Measurements from ENCODE around the gene MAP2K7.
"Not testable (repeated sequence)": the region's sequence is repeated elsewhere in the genome, so short reads cannot be mapped to it uniquely, and the experiment has no call there.

Gene MAP2K7

DNA sequence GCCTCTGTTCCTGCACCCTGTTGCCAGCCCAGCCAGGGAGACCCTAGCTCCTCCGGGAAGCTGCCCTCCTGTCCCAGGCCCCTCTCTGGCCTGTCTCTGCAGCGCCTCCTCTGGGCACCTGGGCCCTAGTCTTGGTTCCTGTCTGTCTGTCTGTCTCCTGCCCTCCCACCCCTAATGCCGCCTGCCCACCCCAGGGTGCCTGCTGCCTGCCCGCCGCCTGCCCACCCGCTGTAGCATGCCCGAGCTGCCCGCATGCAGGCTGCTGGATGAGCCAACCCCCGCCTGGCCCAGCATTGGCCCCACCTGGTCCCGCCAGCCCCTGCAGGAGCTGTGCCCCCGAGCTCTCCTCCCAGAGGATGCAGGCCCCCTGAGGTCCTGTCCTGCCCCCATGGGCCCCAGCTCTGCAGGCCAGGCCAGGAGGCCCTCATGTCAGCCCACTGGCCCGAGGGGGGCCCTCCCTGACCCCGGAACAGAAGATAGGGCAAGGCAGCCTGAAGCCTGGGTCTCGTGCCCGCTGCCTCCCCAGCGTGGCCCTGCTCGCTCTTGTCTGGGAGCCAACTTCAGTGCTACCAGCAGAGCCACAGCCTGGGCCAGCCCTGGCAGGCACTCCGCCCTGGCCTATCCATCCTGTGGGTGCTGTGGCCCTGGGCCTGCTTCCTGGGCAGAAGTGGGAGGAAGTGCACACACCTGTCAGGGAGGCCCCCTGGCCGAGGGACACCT is 5.2 kb downstream of the MAP2K7 start:
- no peak for DNase-seq

DNA sequence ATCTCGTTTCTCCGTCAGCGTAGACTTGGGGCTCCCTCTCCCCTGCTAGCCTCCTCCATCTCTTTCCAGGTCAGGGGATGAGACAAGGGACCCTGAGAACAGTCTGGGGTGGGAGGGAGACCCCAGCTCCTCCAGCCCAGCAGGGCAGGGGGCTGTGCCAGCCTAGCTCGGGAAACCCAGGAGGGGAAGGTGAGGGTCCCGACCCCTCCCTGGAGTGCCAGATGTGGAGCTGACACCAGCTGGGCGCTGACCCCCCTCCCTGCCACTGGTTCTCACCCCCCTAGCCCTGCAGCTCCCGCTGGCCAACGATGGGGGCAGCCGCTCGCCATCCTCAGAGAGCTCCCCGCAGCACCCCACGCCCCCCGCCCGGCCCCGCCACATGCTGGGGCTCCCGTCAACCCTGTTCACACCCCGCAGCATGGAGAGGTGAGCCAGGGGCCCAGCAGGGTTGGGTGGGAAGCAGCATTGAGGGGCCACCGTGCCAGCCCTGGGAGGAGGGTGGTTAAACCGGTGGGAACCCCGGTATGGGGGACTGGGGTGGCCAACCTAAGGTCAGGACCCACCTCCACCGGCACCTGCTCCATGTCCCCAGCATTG is 5.9 kb downstream of the MAP2K7 start:
- DNase-seq: no peak

DNA sequence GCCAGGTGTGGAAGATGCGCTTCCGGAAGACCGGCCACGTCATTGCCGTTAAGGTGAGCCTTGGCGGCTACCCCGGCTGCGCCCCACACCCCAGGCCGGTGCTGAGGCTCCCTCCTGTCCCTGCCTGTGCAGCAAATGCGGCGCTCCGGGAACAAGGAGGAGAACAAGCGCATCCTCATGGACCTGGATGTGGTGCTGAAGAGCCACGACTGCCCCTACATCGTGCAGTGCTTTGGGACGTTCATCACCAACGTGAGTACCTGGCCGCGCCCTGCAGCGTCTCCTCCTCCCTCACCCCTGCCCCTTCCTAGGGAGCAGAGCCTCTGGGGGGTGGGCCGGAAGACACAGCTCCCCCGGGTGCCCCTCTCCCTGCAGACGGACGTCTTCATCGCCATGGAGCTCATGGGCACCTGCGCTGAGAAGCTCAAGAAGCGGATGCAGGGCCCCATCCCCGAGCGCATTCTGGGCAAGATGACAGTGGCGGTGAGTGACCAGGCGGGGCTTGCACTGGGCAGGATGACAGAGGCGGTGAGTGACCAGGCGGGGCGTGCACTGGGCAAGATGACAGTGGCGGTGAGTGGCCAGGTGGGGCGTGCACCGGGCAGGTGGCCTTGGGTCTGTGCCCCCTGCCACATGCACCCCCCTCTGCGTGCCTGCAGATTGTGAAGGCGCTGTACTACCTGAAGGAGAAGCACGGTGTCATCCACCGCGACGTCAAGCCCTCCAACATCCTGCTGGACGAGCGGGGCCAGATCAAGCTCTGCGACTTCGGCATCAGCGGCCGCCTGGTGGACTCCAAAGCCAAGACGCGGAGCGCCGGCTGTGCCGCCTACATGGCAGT is 6.9 kb downstream of the MAP2K7 start:
- no peak for DNase-seq

DNA sequence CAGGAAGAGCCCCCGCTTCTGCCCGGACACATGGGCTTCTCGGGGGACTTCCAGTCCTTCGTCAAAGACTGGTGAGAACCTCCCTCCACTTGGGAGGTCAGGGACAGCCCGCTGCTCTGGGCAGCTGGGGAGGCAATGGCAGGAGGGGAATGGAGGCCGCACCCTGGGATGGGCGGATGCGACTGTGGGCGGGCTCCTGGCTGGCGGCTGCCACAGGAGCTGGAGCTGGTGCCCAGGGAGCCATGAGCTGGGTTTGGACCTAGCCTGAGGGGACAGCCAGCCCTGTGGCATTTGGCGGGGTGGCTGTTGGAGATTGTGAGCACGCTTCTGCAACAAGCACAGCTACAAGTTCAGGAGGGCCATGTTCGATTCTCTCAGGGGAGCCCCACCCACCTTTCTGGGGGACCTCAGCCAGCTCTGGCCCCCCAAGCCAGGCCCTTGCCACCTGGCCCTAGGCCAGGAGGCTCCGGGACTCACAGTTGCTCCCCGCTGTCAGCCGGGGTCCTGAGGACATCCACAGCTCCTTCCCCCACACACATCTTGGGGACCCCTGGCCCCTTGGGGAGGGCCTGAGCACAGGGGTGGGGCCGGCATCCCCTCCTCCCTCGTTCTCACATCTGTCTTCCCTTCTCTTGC is 7.9 kb downstream of the MAP2K7 start:
- no peak for DNase-seq

DNA sequence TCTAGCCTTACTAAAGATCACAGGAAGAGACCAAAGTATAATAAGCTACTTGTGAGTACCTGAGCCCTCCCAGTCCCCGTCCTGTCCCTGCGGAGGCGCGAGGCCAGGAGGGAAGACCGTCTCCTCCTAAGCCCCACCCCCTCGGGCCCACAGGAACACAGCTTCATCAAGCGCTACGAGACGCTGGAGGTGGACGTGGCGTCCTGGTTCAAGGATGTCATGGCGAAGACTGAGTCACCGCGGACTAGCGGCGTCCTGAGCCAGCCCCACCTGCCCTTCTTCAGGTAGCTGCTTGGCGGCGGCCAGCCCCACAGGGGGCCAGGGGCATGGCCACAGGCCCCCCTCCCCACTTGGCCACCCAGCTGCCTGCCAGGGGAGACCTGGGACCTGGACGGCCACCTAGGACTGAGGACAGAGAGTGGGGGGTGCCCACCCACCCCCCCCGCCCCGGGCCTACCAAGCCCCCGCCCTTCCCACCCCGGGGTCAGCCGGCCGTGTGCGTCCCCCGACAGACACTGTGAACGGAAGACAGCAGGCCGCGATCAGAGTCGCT is 8.5 kb downstream of the MAP2K7 start:
- no peak for DNase-seq

DNA sequence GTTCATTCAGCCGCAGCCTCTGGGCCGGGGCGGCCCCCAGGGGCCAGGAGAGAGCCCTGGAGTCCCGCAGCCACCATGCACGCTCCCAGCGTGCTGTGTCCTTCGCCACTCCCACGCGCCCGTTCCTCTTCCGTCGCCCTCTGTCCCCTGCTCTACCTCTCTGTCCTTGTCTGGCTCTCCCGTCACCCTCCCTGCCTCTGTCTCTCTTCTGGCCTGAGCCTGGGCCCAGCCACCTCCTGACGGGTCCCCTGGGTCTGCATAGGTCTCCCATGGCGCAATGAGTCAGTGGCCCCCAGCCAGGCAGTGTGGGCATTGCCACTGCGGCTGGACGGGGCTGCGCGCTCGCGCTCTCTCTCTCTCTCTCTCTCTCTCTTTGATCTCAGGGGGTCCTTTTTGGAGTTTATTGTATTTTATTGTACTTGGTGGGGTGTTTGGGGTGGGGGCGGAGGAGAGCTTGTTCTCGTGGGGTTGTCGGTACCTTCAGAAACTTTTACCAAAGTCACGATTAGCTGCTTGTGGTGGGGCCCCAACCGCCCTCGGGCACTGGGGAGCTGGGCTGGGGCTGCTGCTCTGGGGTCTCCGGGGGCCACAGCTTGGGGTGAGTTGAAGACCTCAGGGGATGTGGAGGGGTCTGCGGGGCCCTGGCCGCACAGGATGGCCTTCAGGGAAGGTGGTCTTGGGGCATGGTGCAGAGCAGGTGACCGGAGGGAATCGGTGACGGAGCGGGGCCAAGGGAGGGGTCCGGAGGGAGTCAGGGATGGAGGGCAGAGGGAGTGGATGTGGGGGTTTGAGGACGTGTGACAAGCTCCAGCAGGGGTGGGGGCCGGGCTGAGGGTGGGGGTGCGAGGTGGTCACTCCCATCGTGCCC is 9.3 kb downstream of the MAP2K7 start:
- no peak for DNase-seq

DNA sequence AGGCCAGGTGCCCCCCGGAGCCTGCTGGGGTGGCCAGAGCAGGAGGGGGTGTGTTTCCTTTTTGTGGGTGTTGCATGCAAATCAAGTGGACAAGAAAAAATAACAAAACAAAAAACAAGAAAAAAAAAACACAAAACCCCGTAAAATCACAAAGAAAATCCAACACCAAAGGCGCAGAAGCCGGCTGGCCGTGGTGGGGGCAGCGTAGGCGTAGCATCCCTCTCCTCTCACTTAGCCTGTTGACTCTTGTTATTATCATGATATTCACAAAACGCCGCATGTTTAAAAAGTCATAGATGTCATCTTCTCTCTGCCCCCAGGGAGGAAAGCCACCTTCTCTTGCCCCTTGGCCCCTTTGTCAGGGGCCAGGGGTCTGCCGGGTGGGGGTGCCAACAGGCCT is 10.0 kb downstream of the MAP2K7 start:
- no peak for DNase-seq

DNA sequence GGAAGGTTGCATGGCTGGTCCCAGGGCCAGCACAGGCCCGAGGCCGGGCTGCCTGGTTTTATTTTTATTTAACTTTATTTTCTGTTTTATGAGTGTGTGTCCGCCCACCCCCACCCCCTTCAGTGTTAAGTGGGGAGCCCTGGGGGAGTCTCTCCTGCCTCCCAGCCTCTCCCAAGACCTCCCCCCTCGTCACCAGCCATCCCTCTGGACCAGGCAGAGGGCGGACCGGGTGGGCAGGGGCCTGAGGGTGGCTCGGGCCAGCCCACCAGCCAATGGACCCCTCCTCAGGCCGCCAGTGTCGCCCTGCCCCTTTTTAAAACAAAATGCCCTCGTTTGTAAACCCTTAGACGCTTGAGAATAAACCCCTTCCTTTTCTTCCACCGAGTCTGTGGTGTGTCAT is 10.4 kb downstream of the MAP2K7 start:
- no peak for DNase-seq

DNA sequence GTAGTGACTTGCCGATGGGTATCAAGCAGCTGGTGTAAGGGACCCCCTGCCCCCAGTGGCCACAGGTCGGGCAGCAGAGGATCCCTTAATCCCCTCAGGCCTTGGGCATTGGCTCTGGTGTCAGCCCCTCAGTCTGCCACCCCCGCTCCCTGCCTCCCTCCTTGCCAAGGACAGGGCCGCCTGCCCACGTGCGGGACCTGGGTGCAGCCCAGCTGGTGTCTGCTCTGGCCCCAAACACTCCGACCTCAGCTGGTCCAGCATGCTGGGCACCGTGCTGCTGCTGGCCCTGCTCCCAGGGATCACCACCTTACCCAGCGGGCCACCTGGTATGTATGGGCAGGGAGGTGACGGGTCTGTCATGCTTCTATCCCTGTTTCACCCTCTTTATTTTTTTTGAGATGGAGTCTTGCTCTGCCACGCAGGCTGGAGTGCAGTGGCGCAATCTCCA is 10.9 kb downstream of the MAP2K7 start, which contains the start of gene TGFBR3L:
Gene TGFBR3L (plus strand): TSS at position 233 of the 448 bp plus-strand sequence.
- no peak for DNase-seq

DNA sequence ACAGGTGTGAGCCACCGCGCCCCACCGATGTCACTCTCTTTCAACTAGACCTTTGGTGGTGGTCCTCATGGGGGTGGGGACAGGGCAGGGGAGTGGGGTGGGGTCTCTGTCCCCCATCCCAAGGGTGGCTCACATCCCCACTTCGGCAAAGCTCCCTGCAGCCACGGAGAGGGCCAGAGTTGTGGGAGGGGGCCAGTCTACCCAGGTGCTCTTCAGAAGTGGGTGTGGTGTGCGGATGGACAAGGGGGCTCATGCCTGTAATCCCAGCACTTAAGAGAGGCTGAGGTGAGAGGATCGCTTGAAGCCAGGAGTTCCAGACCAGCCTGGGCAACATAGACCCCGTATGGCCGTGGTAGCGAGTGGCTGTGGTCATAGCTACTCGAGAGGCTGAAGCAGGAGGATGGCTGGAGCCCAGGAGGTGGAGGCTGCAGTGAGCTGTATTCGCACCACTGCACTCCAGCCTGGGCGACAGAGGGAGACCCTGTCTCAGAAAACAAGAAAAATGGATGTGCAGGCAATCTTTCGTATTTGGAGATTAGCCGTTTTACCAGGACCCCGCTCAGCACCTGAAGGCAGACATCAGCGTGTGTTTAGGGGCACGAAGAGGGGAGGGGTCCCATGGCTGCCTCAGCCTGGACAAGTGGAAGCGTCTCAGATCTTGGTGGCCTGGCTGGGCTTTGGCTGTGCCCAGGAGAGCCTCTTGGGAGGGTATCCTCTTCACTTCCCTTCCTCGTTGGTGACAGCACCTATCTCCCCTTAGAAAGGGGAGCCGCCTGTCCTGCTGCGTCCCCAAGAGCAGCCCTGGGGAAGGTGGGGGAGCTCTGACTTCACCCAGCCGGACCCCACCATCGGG is 11.8 kb downstream of the MAP2K7 start:
- DNase-seq: no peak

DNA sequence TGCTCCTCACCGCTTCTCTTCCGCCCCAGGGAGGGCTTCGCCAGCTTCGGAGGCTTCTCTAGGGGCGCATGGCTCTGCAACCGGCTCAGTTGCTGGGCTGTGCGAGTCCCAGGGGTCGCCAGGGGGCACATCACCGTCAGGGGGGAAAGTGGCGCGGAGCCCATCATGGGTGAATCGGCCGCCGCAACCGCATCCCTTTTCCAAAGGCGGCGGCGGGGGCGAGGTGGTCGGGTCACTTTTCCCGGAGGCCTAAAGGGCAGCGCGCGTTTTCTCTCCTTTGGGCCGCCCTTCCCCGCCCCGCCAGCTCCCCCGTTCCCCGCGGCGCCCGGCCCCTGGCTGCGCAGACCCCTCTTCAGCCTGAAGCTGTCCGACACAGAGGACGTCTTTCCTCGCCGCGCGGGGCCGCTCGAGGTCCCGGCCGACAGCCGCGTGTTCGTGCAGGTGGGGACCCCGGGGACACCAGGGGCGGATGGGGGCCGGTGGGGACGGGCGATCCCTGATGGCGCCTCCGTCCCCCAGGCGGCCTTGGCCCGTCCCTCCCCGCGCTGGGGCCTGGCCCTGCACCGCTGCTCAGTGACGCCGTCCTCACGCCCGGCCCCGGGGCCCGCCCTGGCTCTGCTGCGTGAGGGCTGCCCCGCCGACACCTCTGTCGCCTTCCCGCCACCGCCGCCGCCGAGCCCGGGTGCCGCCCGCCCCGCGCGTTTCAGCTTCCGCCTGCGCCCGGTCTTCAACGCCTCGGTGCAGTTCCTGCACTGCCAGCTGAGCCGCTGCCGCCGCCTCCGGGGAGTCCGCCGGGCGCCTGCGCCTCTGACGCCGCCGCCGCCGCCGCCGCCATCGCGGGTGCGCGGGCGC is 12.7 kb downstream of the MAP2K7 start:
- peak; percentile 79 for DNase-seq

DNA sequence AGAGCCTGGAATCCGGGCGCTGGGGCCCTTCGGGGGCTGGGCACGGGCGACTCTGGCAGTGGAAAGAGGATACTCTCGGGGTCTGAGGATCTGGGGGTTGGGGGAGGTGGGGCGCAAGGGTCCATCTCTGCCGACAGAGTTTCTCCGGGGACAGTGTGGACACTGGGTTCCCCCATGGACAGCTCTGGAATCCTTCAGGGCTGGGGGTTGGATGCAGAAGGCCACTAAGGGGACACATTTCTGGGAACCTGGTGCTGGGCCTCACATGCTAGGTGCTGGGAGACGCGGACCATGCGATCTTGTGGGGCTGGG is 13.2 kb downstream of the MAP2K7 start:
- no peak for DNase-seq

DNA sequence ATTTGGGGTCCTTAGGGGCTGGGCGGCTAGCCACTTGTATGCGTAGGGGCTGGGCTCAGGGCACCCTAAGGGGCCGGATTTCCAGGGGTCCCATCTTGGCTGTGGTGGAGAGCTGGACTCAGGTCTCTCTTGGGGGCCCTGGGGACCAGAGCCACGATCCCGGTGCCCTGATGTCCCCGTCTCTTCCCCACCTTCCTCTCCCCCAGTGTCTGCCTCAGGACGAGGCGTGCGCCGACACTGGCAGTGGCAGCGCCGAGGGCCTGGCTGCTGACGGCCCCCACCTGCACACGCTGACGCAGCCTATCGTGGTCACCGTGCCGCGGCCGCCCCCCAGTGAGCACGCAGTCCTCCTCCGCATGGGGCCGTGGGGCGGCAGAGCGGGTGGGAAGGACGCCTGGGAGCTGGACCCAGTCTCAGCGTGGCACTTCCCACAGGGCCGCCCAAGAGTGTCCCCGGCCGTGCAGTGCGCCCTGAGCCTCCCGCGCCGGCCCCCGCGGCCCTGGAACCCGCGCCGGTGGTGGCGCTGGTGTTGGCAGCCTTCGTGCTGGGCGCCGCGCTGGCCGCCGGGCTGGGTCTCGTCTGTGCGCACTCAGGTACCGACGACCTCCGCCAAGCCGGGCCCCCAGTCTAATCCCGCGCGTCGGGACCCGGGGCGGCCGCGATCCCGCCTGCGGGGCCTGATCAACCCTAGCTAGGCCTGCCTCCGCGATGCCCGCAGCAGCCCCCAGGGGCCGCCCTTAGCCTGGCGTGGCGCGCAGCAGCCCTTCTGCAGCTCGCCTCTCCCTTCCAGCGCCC is 13.8 kb downstream of the MAP2K7 start:
- DNase-seq: peak; percentile 80

DNA sequence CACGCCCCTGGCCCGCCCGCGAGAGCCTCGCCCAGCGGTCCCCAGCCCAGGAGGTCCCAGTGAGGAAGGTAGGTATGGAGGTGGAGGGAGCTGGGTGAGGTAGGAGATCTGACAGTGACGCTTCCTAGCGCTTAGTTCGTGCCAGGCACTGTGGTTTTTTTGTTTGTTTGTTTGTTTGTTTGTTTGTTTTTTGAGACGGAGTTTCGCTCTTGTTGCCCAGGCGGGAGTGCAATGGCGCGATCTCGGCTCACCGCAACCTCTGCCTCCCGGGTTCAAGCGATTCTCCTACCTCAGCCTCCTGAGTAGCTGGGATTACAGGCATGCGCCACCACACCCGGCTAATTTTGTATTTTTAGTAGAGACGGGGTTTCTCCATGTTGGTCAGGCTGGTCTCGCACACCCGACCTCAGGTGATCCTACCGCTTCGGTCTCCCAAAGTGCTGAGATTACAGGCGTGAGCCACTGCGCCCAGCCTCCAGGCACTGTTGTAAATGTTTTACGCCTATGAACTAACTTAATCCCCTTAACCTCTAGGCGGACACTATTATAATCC is 14.5 kb downstream of the MAP2K7 start:
- DNase-seq: not testable (repeated sequence)

DNA sequence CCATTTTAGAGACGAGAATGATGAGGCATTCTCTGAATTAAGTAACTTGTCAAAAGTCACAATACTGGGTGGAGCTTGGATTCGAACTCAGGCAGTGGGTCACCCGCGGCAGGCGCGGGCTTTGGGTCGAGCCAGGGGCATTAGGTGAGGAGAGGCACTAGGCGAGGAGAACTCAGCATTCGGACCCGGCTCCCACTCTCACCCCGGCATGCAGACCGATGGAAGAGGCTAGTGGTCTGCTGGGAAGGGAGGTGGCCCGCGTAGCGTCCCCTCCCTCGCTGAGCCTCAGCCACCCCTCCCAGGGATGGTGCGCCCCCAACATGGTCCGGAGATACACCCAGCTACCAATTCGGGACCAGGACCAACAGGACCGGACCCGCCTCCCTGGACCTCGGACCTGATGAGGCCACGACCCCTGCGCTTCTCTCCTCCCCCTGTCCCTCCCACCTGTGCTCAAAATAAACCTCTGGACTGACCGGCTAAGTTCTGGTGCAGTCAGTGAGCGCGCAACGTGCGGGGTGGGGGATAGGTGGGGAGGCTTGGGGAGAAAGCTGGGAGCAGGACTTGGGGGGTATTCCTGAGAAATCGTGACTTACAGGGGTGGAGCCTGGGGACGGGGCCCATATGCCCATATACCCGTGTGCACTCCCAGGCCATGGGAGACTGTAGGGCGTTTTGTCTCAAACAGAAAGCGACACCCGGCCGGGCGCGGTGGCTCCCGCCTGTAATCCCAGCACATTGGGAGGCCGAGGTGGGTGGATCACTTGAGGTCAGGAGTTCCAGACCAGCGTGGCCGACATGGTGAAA is 15.1 kb downstream of the MAP2K7 start:
- DNase-seq: no peak

DNA sequence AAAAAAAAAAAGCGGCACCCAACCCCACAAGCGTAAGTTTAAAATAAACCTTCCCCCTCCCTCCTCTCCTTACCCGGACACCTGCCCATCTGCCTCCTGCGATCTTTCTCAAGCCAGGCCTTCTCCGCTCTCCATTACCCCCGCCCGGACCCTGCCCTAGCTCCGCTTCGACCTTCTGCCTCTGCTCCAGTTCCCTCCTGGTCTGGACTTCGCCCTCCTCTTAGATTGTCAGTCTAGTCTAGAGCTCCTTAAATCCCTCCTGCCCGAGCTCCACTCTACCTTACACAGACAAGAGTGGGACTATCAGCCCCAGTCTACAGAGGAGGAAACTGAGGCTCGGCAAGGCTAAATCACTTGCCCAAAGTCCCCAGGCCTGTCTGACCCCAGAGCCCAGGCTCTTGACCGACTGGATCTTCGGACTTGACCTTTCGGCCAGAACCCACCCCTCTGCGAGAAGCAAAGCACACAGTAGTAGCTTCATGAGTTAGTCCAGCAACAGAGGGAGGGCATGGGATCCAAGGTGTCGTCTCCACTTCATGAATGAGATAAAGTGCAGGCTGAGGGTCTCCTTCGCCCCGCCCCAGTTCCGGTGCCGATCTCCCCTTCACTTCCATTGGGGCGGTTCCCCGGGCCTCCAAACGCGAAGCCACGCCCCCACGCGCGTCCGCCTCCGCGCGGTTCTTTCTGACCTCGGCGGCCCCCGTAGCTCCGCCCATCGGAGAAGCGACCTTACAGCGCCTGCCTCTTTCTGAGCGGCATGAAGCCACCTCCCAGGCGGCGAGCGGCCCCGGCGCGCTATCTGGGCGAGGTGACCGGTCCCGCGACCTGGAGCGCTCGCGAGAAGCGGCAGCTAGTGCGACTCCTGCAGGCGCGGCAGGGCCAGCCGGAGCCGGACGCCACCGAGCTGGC is 16.2 kb downstream of the MAP2K7 start, which contains the start of gene SNAPC2:
Gene SNAPC2 (plus strand): TSS at position 729 of the 909 bp plus-strand sequence. CDS start 29 bp downstream, at position 758.
- peak; percentile 99 for DNase-seq
